Measurements from ENCODE around the gene CILP2.

- TF ChIP-seq CTCF (IDR thresholded peaks at IDR 0.05; ENCODE audit: insufficient read depth, low read length, poor library complexity, severe bottlenecking) (no peak), EZH2phosphoT487 (conservative IDR thresholded peaks at IDR 0.05; ENCODE audit: low read length) (no peak)
These were observed 44.4 kb downstream of the CILP2 start for GRCh38 chr19:19582471-19582870.
